Keratinocyte (primary cell): Measurements from ENCODE around the gene HSF4. TPM values are rescaled to one million over a fixed set of nuclear protein-coding genes. Genes with fewer than 3 reads are reported as not detected.

ENCODE experiments used
- DNase-seq: peaks from one replicate; pipeline ENCODE4 v3.0.0-alpha.2; 2011; ENCODE audit warnings: low read depth, missing footprints, low spot score
- FAIRE-seq: peaks from 2 replicates; lab custom pipeline; 2011; peaks lifted over from hg19 to GRCh38; lab: Jason Lieb, UNC
- H2AFZ ChIP-seq: 2 replicates; pipeline ENCODE4 v1.6.0; 2012; ENCODE audit warnings: low read length, control low read depth, inconsistent platforms; ENCODE audit not compliant: control insufficient read depth
- H3K27ac ChIP-seq: 2 replicates; pipeline ENCODE4 v1.5.1; 2011; ENCODE audit warnings: low read length; ENCODE audit not compliant: control insufficient read depth, insufficient read depth
- H3K27me3 ChIP-seq: 3 replicates; pipeline ENCODE4 v1.6.0; 2011; ENCODE audit warnings: low read length; ENCODE audit not compliant: control insufficient read depth, insufficient read depth; ENCODE audit errors: extremely low read depth
- H3K36me3 ChIP-seq, 2 experiments: 2 replicates in 1 of 2; 3 replicates in 1 of 2; pipeline ENCODE4 v1.5.1; 2011; ENCODE audit warnings: low read length in 2 of 2, mild to moderate bottlenecking in 1 of 2; ENCODE audit not compliant: control insufficient read depth in 2 of 2, insufficient read depth in 2 of 2; ENCODE audit errors: extremely low read depth in 1 of 2
- H3K4me1 ChIP-seq: 3 replicates; pipeline ENCODE4 v1.5.1; 2011; ENCODE audit warnings: low read length; ENCODE audit not compliant: control insufficient read depth, insufficient read depth; ENCODE audit errors: extremely low read depth
- H3K4me2 ChIP-seq: 3 replicates; pipeline ENCODE4 v1.6.0; 2011; ENCODE audit warnings: low read depth, low read length; ENCODE audit not compliant: control insufficient read depth, insufficient read depth; ENCODE audit errors: extremely low read depth
- H3K4me3 ChIP-seq, 3 experiments: fragments of 200-600 bp in 1 of 3; sonication (generic) in 1 of 3; 2 replicates in 2 of 3; 3 replicates in 1 of 3; pipeline ENCODE4 v1.5.1; 2011 to 2016; ENCODE audit warnings: low read length in 3 of 3, mild to moderate bottlenecking in 3 of 3, control low read depth in 2 of 3, inconsistent platforms in 1 of 3, low read depth in 1 of 3, mixed read lengths in 1 of 3, mixed run types in 1 of 3, moderate library complexity in 1 of 3; ENCODE audit not compliant: control insufficient read depth in 2 of 3, insufficient read depth in 2 of 3; ENCODE audit errors: extremely low read depth in 1 of 3
- H3K79me2 ChIP-seq: 2 replicates; pipeline ENCODE4 v1.6.0; 2012; ENCODE audit warnings: low read length; ENCODE audit not compliant: control insufficient read depth, insufficient read depth
- H3K9ac ChIP-seq: 3 replicates; pipeline ENCODE4 v1.6.0; 2011; ENCODE audit warnings: low read length; ENCODE audit not compliant: control insufficient read depth, insufficient read depth; ENCODE audit errors: extremely low read depth
- H3K9me1 ChIP-seq: 3 replicates; pipeline ENCODE4 v1.6.0; 2011; ENCODE audit warnings: low read length; ENCODE audit not compliant: control insufficient read depth, insufficient read depth; ENCODE audit errors: extremely low read depth
- H3K9me3 ChIP-seq: 2 replicates; pipeline ENCODE4 v1.5.1; 2012; ENCODE audit warnings: low read depth, low read length; ENCODE audit not compliant: control insufficient read depth
- H4K20me1 ChIP-seq: 3 replicates; pipeline ENCODE4 v1.6.0; 2011; ENCODE audit warnings: low read length; ENCODE audit not compliant: control insufficient read depth, insufficient read depth; ENCODE audit errors: extremely low read depth
- EZH2 ChIP-seq: IDR thresholded peaks from one replicate; pipeline ENCODE4 v1.6.1; 2012; ENCODE audit warnings: inconsistent platforms, mild to moderate bottlenecking, low read length, moderate library complexity
- dilution Hi-C: fragments of 300-500 bp; cut with MboI; formaldehyde crosslinking; loops from one replicate; pipeline ENCODE4 v1.7.0; 2020; ENCODE audit warnings: low sequenced_read_pairs; ENCODE audit not compliant: extremely low pct_ligation_motif_present
- polyA plus RNA-seq, 5 experiments: library from polyadenylated mRNA; depleted of rRNA in 3 of 5; stranded (reverse) in 3 of 5; stranded (forward) in 1 of 5; unstranded in 1 of 5; fragments of >200 nt; gene quantifications; 1 replicate in 1 of 5; 2 replicates in 3 of 5; 3 replicates in 1 of 5; pipeline versions ENCODE4 v1.2.1 to v1.2.3, GENCODE V29; 2011 to 2012; ENCODE audit warnings: missing spikeins in 2 of 5, low read depth in 1 of 5, low replicate concordance in 1 of 5
- TF ChIP-seq, protein P1 (sequence below), 3 experiments: IDR thresholded peaks in 1 of 3; conservative IDR thresholded peaks in 1 of 3; optimal IDR thresholded peaks in 1 of 3; 2 replicates in 2 of 3; 3 replicates in 1 of 3; pipeline versions ENCODE3 to v1.5.1; 2011; ENCODE audit warnings: low read length in 3 of 3, mild to moderate bottlenecking in 3 of 3, moderate library complexity in 2 of 3, control low read depth in 1 of 3, inconsistent platforms in 1 of 3; ENCODE audit not compliant: insufficient read depth in 2 of 3; ENCODE audit errors: extremely low read depth in 1 of 3

HSF4 gene
- polyA plus RNA-seq, 1 donor (not counting 4 experiments of a cell fraction or from before 2014, with no cell fraction given): 4.3 TPM

DNA sequence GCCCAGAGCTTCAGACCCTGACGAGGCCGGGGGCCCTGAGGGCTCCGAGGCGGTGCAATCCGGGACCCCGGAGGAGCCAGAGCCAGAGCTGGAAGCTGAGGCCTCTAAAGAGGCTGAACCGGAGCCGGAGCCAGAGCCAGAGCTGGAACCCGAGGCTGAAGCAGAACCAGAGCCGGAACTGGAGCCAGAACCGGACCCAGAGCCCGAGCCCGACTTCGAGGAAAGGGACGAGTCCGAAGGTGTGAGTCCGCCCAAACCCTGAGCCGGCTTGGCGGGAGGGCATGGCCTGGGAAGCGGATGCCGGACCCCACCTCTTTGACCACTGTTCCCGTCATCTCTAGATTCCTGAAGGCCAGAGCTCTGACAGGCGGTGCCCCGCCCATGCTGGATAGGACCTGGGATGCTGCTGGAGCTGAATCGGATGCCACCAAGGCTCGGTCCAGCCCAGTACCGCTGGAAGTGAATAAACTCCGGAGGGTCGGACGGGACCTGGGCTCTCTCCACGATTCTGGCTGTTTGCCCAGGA, 10.2 kb downstream of the HSF4 start:
- peak overlapping the region; percentile 31 for H3K27ac ChIP-seq

DNA sequence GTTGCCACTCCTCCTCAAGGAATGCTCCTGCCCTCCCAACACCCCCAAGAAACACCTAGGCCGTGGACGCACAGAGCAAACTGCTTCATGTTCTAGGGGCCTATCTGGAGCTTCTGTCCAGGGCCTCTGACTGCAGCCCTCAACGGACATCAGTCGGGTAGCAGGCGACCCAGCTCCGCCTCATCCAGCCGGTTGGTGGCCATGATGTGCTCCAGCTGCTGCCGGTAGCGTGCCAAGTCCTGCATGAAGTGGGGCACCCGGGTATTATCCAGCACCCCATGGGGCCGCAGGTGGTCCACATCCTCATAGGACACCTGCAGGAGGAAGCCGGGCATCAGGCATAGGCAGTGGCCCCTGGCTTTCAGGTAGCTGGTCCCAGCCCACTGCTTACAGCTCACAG, 12.1 kb downstream of the HSF4 start:
- no peaks in the 10 kb centered on the region for H4K20me1 ChIP-seq
- DNase-seq (no peak), FAIRE-seq (no peak)
- no peak overlapping the region for H3K27ac ChIP-seq
- no peak for TF ChIP-seq EZH2
- TF ChIP-seq, protein P1, sequence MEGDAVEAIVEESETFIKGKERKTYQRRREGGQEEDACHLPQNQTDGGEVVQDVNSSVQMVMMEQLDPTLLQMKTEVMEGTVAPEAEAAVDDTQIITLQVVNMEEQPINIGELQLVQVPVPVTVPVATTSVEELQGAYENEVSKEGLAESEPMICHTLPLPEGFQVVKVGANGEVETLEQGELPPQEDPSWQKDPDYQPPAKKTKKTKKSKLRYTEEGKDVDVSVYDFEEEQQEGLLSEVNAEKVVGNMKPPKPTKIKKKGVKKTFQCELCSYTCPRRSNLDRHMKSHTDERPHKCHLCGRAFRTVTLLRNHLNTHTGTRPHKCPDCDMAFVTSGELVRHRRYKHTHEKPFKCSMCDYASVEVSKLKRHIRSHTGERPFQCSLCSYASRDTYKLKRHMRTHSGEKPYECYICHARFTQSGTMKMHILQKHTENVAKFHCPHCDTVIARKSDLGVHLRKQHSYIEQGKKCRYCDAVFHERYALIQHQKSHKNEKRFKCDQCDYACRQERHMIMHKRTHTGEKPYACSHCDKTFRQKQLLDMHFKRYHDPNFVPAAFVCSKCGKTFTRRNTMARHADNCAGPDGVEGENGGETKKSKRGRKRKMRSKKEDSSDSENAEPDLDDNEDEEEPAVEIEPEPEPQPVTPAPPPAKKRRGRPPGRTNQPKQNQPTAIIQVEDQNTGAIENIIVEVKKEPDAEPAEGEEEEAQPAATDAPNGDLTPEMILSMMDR (optimal IDR thresholded peaks at IDR 0.05 in 1 of 3, IDR thresholded peaks at IDR 0.05 in 1 of 3, conservative IDR thresholded peaks at IDR 0.05 in 1 of 3; ENCODE audit: extremely low read depth in 1 of 3, insufficient read depth in 2 of 3, low read length in 3 of 3): no peak
- H3K9me3 ChIP-seq: no peaks in the 10 kb centered on the region
- H3K4me1 ChIP-seq: peaks cover 46% of the 10 kb centered on the region
- H3K9me1 ChIP-seq: no peaks in the 10 kb centered on the region
- H3K27me3 ChIP-seq: no peaks in the 10 kb centered on the region
- H3K36me3 ChIP-seq: peaks cover 0 to 3% of the 10 kb centered on the region in 2 experiments
- H3K79me2 ChIP-seq: no peaks in the 10 kb centered on the region
- H2AFZ ChIP-seq: no peak overlapping the region
- H3K9ac ChIP-seq: no peak overlapping the region
- dilution Hi-C loops: no loop called here
- no peak overlapping the region for H3K4me2 ChIP-seq
- no peak overlapping the region for H3K4me3 ChIP-seq

More for the DNA sequence above, 10.2 kb downstream of the HSF4 start:
- FAIRE-seq (no peak), DNase-seq (no peak)
- dilution Hi-C loops: no loop called here
- Histone ChIP-seq H3K36me3 (peaks cover 0 to 1% of the 10 kb centered on the region in 2 experiments), H3K9me1 (no peaks in the 10 kb centered on the region), H3K79me2 (no peaks in the 10 kb centered on the region), H2AFZ (no peak overlapping the region), H3K4me1 (peaks cover 51% of the 10 kb centered on the region), H3K9me3 (no peaks in the 10 kb centered on the region), H3K4me3 (peak overlapping the region; percentile 43 to 66 (median 55)), H3K27me3 (no peaks in the 10 kb centered on the region), H3K9ac (peak overlapping the region; percentile 50), H3K4me2 (peak overlapping the region; percentile 90), H4K20me1 (no peaks in the 10 kb centered on the region)
- TF ChIP-seq, protein P1 (optimal IDR thresholded peaks at IDR 0.05 in 1 of 3, IDR thresholded peaks at IDR 0.05 in 1 of 3, conservative IDR thresholded peaks at IDR 0.05 in 1 of 3; ENCODE audit: extremely low read depth in 1 of 3, insufficient read depth in 2 of 3, low read length in 3 of 3): no peak
- TF ChIP-seq EZH2: no peak
